DOHH2 (cell line): ENCODE results near the gene RNF212.

ENCODE experiments used
- H3F3A ChIP-seq: fragments of 200-600 bp; sonication (generic), shearing (Covaris generic); 2 replicates; pipeline ENCODE4 v1.6.0; 2016; ENCODE audit warnings: antibody characterized with exemption, mild to moderate bottlenecking; ENCODE audit not compliant: control insufficient read depth, insufficient read depth
- H3K27ac ChIP-seq: fragments of 200-600 bp; sonication (generic); 2 replicates; pipeline ENCODE4 v1.5.1; 2014; ENCODE audit warnings: low read depth, mild to moderate bottlenecking, low read length, moderate library complexity
- H3K27me3 ChIP-seq: fragments of 200-600 bp; sonication (generic); 2 replicates; pipeline ENCODE4 v1.6.1; 2014; ENCODE audit warnings: mild to moderate bottlenecking, low read length, mixed read lengths; ENCODE audit not compliant: control insufficient read depth
- H3K36me3 ChIP-seq: fragments of 200-600 bp; sonication (generic); 2 replicates; pipeline ENCODE4 v1.6.1; 2014; ENCODE audit warnings: mild to moderate bottlenecking, low read length, moderate library complexity, mixed read lengths; ENCODE audit not compliant: control insufficient read depth
- H3K4me1 ChIP-seq: fragments of 200-600 bp; sonication (generic); 2 replicates; pipeline ENCODE4 v1.6.1; 2014; ENCODE audit warnings: mild to moderate bottlenecking, low read length, mixed read lengths; ENCODE audit not compliant: control insufficient read depth
- H3K4me2 ChIP-seq: fragments of 200-600 bp; sonication (generic); 2 replicates; pipeline ENCODE4 v1.6.0; 2014; ENCODE audit warnings: mild to moderate bottlenecking, low read length, moderate library complexity
- H3K4me3 ChIP-seq: fragments of 200-600 bp; sonication (generic); 2 replicates; pipeline ENCODE4 v1.5.1; 2014; ENCODE audit warnings: mild to moderate bottlenecking, low read length, mixed read lengths
- H3K79me2 ChIP-seq: fragments of 200-600 bp; sonication (generic); 2 replicates; pipeline ENCODE4 v1.6.1; 2014; ENCODE audit warnings: mild to moderate bottlenecking, low read length, mixed read lengths; ENCODE audit not compliant: control insufficient read depth
- H3K9me2 ChIP-seq: fragments of 200-600 bp; sonication (generic); replicated peaks from 2 replicates; pipeline ENCODE4 v1.6.1; 2014; ENCODE audit warnings: mild to moderate bottlenecking, low read length, mixed read lengths; ENCODE audit not compliant: control insufficient read depth
- H3K9me3 ChIP-seq: fragments of 200-600 bp; sonication (generic); 2 replicates; pipeline ENCODE4 v1.6.1; 2014; ENCODE audit warnings: antibody characterized with exemption, low read length, mixed read lengths; ENCODE audit not compliant: control insufficient read depth, insufficient read depth
- H4K20me1 ChIP-seq: fragments of 200-600 bp; sonication (generic); 2 replicates; pipeline ENCODE4 v1.6.0; 2014; ENCODE audit warnings: low read depth, mild to moderate bottlenecking, antibody characterized with exemption, low read length, moderate library complexity; ENCODE audit not compliant: control insufficient read depth, insufficient read depth
- EZH2phosphoT487 ChIP-seq: fragments of 200-600 bp; sonication (generic); IDR thresholded peaks from 2 replicates; pipeline ENCODE4 v1.6.1; 2017; ENCODE audit warnings: borderline replicate concordance, mild to moderate bottlenecking, antibody characterized with exemption, low read length, moderate library complexity, mixed read lengths
- TF ChIP-seq, protein P1 (sequence below): fragments of 200-600 bp; sonication (generic); IDR thresholded peaks from one replicate; pipeline ENCODE4 v1.5.1; 2014; ENCODE audit warnings: antibody characterized with exemption, mild to moderate bottlenecking, low read depth, low read length; ENCODE audit not compliant: poor library complexity, severe bottlenecking

Gene RNF212

DNA sequence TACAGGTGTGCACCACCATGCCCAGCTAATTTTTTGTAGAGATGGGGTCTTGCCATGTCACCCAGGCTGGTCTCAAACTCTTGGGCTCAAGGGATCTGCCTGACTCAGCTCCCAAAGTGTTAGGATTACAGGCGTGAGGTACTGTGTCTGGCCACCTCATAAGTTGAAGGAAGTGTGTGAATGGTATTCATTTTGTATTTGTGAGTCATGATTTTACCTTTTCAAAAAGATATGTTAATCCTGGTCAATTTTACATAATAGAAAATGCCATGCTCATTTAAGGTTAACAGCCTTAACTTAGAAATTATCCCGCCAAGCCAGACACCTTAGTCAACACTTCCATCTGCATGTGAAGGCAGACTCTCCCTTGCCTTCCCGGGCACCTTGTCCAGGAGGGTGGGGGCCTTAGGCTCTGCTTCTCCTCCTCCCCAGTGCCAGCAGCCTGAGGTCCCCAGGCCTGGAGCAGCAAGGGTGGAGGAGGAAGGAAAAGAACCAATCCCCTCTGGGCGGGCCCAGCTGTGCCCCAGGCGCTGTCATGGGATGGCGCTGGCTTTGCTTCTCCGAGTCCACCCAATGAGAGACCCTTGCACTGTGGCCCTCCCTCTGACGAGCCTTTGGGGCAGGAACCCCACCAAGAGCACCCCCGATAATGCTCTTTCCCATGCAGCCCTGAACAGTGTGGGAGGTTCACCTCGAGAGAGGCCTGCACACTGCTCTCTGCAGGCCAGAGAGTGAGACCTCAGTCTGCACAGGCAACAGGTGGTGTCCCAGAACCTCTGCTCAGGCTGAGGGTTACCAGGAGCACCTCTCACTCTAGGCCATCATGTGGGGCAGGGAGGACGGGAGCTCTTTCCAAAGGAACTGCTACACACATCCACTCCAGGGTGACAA lies 37.3 kb downstream of the RNF212 start:
- H3F3A ChIP-seq, result no peaks in the 10 kb centered on the region
- H4K20me1 ChIP-seq, result no peaks in the 10 kb centered on the region
- TF ChIP-seq, protein P1, sequence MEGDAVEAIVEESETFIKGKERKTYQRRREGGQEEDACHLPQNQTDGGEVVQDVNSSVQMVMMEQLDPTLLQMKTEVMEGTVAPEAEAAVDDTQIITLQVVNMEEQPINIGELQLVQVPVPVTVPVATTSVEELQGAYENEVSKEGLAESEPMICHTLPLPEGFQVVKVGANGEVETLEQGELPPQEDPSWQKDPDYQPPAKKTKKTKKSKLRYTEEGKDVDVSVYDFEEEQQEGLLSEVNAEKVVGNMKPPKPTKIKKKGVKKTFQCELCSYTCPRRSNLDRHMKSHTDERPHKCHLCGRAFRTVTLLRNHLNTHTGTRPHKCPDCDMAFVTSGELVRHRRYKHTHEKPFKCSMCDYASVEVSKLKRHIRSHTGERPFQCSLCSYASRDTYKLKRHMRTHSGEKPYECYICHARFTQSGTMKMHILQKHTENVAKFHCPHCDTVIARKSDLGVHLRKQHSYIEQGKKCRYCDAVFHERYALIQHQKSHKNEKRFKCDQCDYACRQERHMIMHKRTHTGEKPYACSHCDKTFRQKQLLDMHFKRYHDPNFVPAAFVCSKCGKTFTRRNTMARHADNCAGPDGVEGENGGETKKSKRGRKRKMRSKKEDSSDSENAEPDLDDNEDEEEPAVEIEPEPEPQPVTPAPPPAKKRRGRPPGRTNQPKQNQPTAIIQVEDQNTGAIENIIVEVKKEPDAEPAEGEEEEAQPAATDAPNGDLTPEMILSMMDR, result no peak
- TF ChIP-seq EZH2phosphoT487, result no peak
- peaks cover 18% of the 10 kb centered on the region for H3K27me3 ChIP-seq
- H3K4me2 ChIP-seq, result no peak overlapping the region
- H3K9me2 ChIP-seq, result no peaks in the 10 kb centered on the region
- no peak overlapping the region for H3K4me3 ChIP-seq
- H3K4me1 ChIP-seq, result peaks cover 3% of the 10 kb centered on the region; the same call in 1 of the 2 replicates
- H3K79me2 ChIP-seq, result no peaks in the 10 kb centered on the region
- H3K36me3 ChIP-seq, result no peaks in the 10 kb centered on the region
- H3K27ac ChIP-seq, result no peak overlapping the region
- no peaks in the 10 kb centered on the region for H3K9me3 ChIP-seq

DNA sequence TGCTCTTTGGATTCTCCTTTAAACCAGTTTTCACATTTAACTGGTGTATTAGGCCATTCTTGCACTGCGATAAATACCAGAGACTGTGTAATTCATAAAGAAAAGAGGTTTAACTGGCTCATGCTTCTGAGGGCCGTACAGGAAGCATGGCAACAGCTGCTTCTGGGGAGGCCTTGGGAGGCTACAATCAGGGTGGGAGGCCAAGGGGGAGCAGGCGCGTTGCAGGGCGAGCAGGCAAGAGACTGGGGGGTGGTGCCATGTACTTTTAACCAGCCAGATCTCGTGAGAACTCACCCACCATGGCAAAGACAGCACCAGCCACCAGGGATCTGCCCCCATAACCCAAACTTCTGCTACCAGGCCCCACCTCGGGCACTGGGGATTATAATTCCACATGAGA lies 38.1 kb downstream of the RNF212 start:
- Histone ChIP-seq H3K4me3 (no peak overlapping the region), H3K27me3 (peaks cover 18% of the 10 kb centered on the region), H3K4me1 (peaks cover 3% of the 10 kb centered on the region; the same call in 1 of the 2 replicates), H3K4me2 (no peak overlapping the region), H3K36me3 (no peaks in the 10 kb centered on the region), H3K9me2 (no peaks in the 10 kb centered on the region), H4K20me1 (no peaks in the 10 kb centered on the region), H3K79me2 (no peaks in the 10 kb centered on the region), H3F3A (no peaks in the 10 kb centered on the region), H3K9me3 (no peaks in the 10 kb centered on the region), H3K27ac (no peak overlapping the region)
- TF ChIP-seq, protein P1, result no peak
- TF ChIP-seq EZH2phosphoT487, result no peak

DNA sequence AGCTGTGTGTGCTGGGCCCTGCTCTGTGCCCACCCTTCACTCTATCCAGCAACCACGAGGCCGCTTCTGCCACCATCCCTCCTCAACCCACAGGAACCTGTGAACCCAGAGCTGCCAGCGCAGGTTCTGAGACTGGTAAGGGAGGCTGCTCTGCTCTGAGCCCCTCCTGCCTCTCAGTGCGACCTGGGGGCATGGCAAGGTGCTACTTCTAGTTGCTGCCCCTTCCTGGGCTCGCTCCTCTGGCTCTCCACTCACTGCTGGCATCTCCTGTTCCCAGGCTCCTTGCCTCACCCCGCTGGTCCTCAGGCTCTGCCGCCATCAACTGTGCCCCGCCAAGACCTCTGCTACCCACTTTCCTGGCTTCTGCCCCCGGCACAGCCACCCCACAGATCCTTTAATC lies 39.3 kb downstream of the RNF212 start:
- Histone ChIP-seq H3K4me1 (peaks cover 3% of the 10 kb centered on the region; the same call in 1 of the 2 replicates), H3K4me2 (no peak overlapping the region), H3K4me3 (no peak overlapping the region), H3K79me2 (no peaks in the 10 kb centered on the region), H3K36me3 (no peaks in the 10 kb centered on the region), H3K9me3 (no peaks in the 10 kb centered on the region), H3K27ac (no peak overlapping the region), H3K27me3 (peaks cover 18% of the 10 kb centered on the region), H4K20me1 (no peaks in the 10 kb centered on the region), H3K9me2 (no peaks in the 10 kb centered on the region), H3F3A (no peaks in the 10 kb centered on the region)
- no peak for TF ChIP-seq EZH2phosphoT487
- TF ChIP-seq, protein P1, result no peak
